Central memory CD8-positive, alpha-beta T cell (primary cell): ENCODE measurements around the gene TDRKH.

Source experiments
- ATAC-seq: fragments of 150-1000 bp; cut with Tn5 transposase; replicated peaks from 2 replicates; pipeline ENCODE4 v1.10.0; 2022; ENCODE audit warnings: mild to moderate bottlenecking, moderate FRiP score, moderate number of reproducible peaks; ENCODE audit not compliant: poor library complexity, severe bottlenecking; ENCODE audit errors: extremely low read depth
- DNase-seq, 2 donors: peaks; one replicate each; pipeline ENCODE4 v3.0.0; 2021; ENCODE audit warnings: low spot score in 2 of 2
- H3K27ac Mint-ChIP-seq: one replicate; pipeline ENCODE4 v1.8.0; 2022; ENCODE audit warnings: low read depth, mild to moderate bottlenecking, moderate library complexity, mixed read lengths
- H3K27me3 Mint-ChIP-seq: one replicate; pipeline ENCODE4 v1.8.0; 2022; ENCODE audit warnings: mixed read lengths
- H3K36me3 Mint-ChIP-seq: one replicate; pipeline ENCODE4 v1.8.0; 2022; ENCODE audit warnings: mild to moderate bottlenecking, moderate library complexity, mixed read lengths; ENCODE audit not compliant: insufficient read depth
- H3K4me1 Mint-ChIP-seq: one replicate; pipeline ENCODE4 v1.8.0; 2022; ENCODE audit warnings: mixed read lengths
- H3K4me3 Mint-ChIP-seq: one replicate; pipeline ENCODE4 v1.8.0; 2022; ENCODE audit warnings: mild to moderate bottlenecking, moderate library complexity, mixed read lengths
- H3K9me3 Mint-ChIP-seq: one replicate; pipeline ENCODE4 v1.8.0; 2022; ENCODE audit warnings: mixed read lengths

The TDRKH gene

GRCh38 chr1:151728151-151729054 is 61.9 kb downstream of the TDRKH start:
- no peak overlapping the region for H3K27ac Mint-ChIP-seq
- H3K9me3 Mint-ChIP-seq = no peaks in the 10 kb centered on the region
- no peak for ATAC-seq
- no peak overlapping the region for H3K4me3 Mint-ChIP-seq
- H3K36me3 Mint-ChIP-seq = no peaks in the 10 kb centered on the region
- H3K4me1 Mint-ChIP-seq = no peaks in the 10 kb centered on the region
- H3K27me3 Mint-ChIP-seq = peaks cover 89% of the 10 kb centered on the region
- no peak for DNase-seq

GRCh38 chr1:151723726-151724370 is 66.5 kb downstream of the TDRKH start:
- Mint-ChIP-seq H3K4me3 (no peak overlapping the region), H3K27ac (no peak overlapping the region), H3K4me1 (peaks cover 21% of the 10 kb centered on the region), H3K9me3 (no peaks in the 10 kb centered on the region), H3K36me3 (peaks cover 1% of the 10 kb centered on the region), H3K27me3 (peaks cover 64% of the 10 kb centered on the region)
- ATAC-seq (no peak), DNase-seq (no peak)
